Stimulated activated naive CD8-positive, alpha-beta T cell treated with anti-CD3 and anti-CD28 coated beads, Interleukin-15, Interleukin-2, amounts not matched to agents 100 U/mL and 50 U/mL, for 24 hours (primary cell): Measurements from ENCODE around the gene MIPEP.
A peak's percentile ranks its signal among the peaks of the same experiment; 100 is the strongest.

Source experiments
- ATAC-seq: fragments of 150-1000 bp; cut with Tn5 transposase; one replicate; pipeline ENCODE4 v1.10.0; 2021
- DNase-seq: peaks from one replicate; pipeline ENCODE4 v3.0.0; 2021

Gene MIPEP

DNA sequence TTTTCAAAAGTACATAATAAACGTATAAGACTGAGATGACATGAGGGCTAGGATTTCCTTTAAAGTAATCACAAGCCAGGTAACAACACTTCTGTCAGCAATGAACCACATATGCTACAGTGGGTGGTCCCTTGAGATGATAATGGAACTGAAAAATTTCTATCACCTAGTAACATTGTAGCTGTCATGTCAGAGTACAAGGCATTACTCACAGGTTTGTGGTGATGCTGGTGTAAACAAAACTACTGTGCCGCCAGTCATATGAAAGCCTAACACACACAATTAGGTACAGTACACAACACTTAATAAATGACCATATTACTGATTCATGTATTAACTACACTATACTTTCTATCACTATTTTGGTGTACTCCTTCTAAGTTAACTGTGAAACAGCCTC lies 36.8 kb downstream of the MIPEP start:
- ATAC-seq = no peak

GRCh38 chr13:23851106-23851505 lies 38.1 kb downstream of the MIPEP start:
- ATAC-seq (no peak), DNase-seq (no peak)

More for the DNA sequence above, 36.8 kb downstream of the MIPEP start:
- DNase-seq = no peak

GRCh38 chr13:23850134-23850533 lies 39.1 kb downstream of the MIPEP start:
- ATAC-seq (peak; percentile 52), DNase-seq (no peak)

GRCh38 chr13:23849670-23850069 lies 39.5 kb downstream of the MIPEP start:
- ATAC-seq (no peak), DNase-seq (no peak)

DNA sequence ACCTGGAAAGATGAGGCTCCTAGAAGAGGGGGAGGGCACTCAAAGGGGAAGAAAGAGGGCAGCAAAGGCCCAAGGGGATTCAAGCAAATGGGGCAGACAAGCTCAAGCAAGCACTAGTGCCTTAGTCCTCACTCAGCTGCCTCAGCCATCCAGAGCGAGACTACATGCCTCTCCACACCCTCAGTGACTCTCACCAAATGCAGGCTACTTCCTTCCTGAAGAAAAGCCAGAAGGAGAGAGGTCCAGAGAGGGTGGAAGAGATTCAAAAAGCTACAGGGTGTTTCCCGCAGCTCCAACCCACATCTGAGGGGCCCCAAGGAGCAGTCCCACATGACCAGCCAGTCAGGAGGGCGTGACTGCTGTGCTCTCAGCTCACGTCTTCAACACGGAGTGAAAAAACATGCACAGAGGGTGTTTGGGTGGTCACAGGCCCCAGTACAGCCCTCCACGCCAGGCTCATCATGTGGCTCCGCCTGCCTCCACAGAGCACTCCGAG lies 40.5 kb downstream of the MIPEP start:
- ATAC-seq (no peak), DNase-seq (no peak)

- no peak for ATAC-seq
- DNase-seq = no peak
Measured at GRCh38 chr13:23848019-23848418, 41.2 kb downstream of the MIPEP start.

- ATAC-seq (no peak), DNase-seq (no peak)
Measured at GRCh38 chr13:23847497-23847896, 41.7 kb downstream of the MIPEP start.

DNA sequence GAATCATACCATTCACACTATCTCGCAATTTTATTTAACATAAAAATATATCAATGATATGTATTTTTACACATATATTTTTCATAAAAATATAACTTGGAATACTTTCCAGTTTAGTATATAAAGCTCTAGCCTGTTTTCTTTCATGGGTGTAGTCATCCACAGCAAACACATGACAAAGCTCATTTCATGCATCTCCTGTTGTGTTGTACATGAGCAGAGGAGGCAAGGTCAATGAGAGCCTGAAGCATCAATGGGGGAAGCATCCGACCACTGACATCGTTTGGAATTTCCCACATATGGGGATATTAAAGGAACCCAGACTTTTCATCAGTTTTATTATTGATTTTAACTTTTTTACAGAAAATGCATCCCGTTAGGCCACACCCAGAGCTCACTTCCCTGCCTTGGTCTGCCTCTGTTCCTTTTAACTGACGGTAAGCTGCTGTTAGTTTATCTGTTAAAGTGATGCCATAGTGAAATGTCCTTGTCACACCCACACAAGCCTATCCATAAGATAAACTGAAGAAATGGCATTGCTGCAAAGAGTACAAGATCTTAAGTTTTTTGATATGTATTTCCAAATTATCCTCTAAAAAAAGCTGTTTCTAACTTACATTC lies 44.0 kb downstream of the MIPEP start:
- DNase-seq (no peak), ATAC-seq (no peak)

DNA sequence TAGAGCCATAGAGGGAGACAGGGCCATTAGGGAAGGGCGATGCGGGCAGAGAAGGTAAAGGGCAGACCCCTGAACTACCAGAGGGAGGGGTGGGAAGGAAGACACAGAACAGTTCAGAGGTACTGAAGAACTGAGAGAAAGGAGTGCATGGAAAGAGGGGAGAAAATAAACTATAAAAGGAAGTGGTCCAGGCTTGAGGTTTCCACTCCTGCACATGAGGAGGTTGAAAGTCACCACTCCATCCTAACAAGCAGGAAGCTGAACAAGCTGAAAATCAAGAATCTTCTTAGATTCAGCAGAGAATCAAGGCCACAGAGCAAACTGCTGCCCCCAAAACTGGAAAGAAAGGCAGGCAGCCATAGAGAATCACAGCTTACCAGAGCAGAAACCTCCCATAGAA lies 45.1 kb downstream of the MIPEP start:
- DNase-seq (no peak), ATAC-seq (no peak)

- ATAC-seq (no peak), DNase-seq (no peak)
Measured at GRCh38 chr13:23843436-23843835, 45.8 kb downstream of the MIPEP start.

DNA sequence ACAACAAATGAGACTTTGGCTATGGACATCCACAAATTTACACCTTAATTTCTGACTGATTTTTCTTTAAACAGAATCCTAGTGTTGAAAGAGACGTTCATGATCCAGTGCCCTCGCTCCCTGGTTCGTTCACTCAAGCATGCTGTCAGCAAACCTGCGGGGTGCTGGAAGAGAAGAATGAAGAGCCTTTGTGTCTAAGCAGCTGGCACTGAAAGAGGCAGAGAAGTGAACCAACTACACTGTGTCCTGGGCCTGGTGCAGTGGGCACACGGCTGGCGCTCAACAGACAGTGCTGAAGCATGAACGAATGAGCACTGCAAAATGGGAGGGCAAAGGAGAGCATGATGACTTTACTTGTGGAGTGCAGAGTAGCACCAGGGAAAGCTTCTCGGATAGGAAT lies 46.8 kb downstream of the MIPEP start:
- ATAC-seq = no peak

GRCh38 chr13:23833733-23834611 lies 55.2 kb downstream of the MIPEP start:
- DNase-seq (no peak), ATAC-seq (no peak)

More for the DNA sequence above, 46.8 kb downstream of the MIPEP start:
- no peak for DNase-seq

GRCh38 chr13:23828866-23829265 lies 60.3 kb downstream of the MIPEP start:
- no peak for ATAC-seq
- DNase-seq = no peak

DNA sequence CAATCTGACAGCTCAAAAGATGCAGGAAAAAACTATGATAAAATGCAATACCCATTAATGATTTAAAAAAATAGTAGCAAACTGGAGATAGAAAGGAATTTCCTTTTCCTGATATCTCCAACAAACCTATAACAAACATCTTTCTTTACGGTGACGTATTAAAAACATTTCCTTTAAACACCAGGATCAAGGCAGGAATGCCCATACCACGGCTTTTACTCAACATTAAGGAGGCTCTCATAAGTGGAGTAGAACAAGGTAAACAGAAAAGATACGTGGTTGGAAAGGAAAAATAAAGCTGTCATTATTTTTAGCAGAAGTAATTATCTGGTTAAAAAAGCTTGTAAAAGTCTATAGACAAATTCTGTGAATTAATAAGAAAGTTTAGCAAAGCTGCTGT lies 61.1 kb downstream of the MIPEP start:
- DNase-seq (no peak), ATAC-seq (no peak)

- ATAC-seq = no peak
- no peak for DNase-seq
Measured at GRCh38 chr13:23825179-23825578, 64.0 kb downstream of the MIPEP start.

- no peak for ATAC-seq
- no peak for DNase-seq
Measured at GRCh38 chr13:23824371-23824770, 64.8 kb downstream of the MIPEP start.

DNA sequence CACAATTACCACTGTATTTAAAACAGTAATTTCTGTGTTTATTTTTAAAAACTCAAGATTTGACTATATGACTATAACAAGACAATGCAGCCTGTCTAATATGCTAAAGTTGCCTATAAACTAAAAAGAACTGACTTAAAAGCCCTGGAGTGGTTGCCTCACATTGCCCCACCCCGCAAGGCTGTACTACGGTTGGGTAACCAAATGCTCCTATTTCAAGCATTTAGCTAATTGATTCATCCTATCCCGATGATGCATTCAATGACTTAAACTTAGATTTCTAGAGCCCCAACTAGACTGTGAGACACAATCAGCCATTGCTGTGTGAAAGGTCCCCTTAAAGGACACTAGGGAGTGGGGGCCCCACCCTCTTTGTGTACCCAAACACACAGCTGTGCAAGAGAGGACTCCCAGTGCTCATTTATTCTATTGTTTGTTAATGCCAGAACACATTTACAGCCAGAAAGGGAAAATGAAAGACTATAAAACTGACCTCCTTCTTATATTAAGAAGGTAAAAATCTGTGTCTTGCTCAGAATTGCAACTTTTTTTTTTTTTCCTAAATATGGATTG lies 66.9 kb downstream of the MIPEP start:
- ATAC-seq (no peak), DNase-seq (no peak)

DNA sequence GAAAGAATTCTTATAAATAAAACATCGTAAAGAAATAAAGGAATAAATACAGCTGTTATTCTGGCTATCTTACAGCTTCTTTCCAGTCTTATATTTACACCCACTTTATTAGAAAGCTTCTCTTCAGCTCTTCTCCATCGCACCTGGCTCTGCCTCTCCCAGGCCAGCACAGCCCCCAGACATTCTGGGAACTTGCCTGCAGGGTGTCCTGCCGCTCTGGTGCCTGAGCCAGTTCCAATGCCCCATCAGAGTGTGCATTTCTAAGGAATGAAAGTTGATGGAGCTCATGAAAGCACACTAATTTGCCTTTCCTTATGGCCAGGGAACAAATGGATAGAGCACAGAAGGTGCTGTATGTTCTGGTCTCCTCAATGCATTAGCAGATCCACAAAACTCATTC lies 68.7 kb downstream of the MIPEP start:
- ATAC-seq (no peak), DNase-seq (no peak)

GRCh38 chr13:23817830-23818229 lies 71.4 kb downstream of the MIPEP start:
- DNase-seq (no peak), ATAC-seq (no peak)

DNA sequence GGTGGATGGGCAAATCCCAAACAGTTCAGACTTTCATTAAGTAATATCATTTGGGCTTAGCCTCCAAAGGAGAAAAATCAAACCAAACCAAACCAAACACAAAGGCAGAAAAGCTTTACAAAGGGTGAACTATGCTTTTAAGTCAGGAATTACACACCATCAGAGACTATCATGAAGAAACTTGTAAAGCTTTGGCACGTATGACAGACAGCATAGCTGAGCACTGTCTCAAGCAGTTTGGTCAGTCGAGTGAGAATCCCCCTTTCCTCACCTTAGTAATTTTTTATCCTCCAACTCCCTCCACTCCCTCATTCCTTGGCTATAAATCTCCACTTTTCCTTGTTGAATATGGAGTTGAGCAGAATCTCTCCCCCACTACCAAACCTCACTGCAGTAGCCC lies 72.1 kb downstream of the MIPEP start:
- ATAC-seq = no peak

GRCh38 chr13:23813635-23814034 lies 75.6 kb downstream of the MIPEP start:
- DNase-seq = no peak
- ATAC-seq = no peak

More for the DNA sequence above, 72.1 kb downstream of the MIPEP start:
- DNase-seq = no peak

DNA sequence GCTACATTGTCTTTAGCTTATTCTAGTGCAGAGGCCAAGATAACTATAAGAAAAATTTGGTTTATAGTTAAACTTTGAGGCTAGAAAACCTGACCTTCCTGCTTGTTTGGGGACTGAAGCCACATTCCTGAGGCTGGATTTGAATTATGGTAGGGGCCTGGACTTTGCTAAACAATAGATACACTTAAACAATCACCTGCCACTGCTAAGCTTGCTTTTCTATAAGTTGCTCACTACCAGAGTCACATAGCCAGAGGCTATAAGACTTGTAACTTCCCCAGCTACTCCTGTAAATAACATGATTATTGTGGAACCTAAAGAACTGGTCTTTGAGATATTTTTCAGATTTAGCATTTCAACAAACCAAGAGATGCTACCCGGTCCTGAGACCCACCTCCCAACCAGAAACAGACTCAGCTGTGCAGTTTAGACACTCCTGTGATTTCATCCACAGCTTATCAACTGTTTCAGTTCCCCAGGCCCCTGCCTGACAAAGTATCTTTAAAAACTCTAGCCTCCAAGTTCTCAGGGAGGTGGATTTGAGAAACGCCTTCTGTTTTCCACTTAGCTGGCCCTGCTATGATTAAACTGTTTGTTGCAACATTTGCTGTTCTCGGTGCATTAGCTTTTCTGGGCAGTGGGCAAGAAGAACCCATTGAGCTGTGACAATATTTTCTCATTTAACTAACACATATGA lies 77.7 kb downstream of the MIPEP start:
- ATAC-seq (no peak), DNase-seq (no peak)
